Measurements from ENCODE around the gene SLIT1.

DNA sequence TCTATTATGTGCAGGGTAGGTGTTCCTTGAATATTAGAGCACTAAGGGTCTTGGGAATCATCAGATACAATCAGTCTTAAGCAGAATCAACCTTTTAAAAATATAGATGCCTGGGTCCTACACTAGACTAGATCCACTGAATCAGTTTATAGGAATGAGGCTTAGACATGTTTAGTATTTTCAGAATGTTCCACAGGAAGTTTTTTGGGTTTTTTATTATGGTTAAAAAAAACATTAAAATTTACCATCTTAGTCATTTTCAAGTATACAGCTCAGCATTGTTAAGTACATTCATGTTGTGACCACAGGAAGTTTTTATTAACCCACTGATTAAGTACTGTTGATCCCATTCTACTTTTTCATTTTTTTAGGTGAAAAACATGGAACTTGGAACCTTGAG, 217.9 kb downstream of the SLIT1 start:
- TF ChIP-seq CTCF (IDR thresholded peaks at IDR 0.05) (no peak), EZH2 (IDR thresholded peaks at IDR 0.05; ENCODE audit: borderline replicate concordance, insufficient read depth, low read depth, low read length, poor library complexity, severe bottlenecking) (no peak)
